NT2/D1 (cell line): ENCODE results near the gene TOMM20.

Experiments
- DNase-seq: peaks from one replicate; pipeline ENCODE4 v3.0.0-alpha.2; 2011; ENCODE audit warnings: low read depth, low spot score
- H3K27me3 ChIP-seq: 2 replicates; pipeline ENCODE4 v1.6.0; 2011; ENCODE audit warnings: mild to moderate bottlenecking; ENCODE audit not compliant: insufficient read length, insufficient read depth
- H3K36me3 ChIP-seq: 2 replicates; pipeline ENCODE4 v1.6.1; 2011; ENCODE audit warnings: mild to moderate bottlenecking, low read length, mixed read lengths; ENCODE audit not compliant: insufficient read depth, insufficient read length
- H3K4me1 ChIP-seq: 2 replicates; pipeline ENCODE4 v1.5.1; 2011; ENCODE audit not compliant: insufficient read depth, insufficient read length
- H3K4me3 ChIP-seq: 2 replicates; pipeline ENCODE4 v1.5.1; 2011; ENCODE audit warnings: low read depth; ENCODE audit not compliant: insufficient read length
- H3K9ac ChIP-seq: 2 replicates; pipeline ENCODE4 v1.6.0; 2011; ENCODE audit warnings: low read depth; ENCODE audit not compliant: insufficient read length
- H3K9me3 ChIP-seq: 2 replicates; pipeline ENCODE4 v1.5.1; 2011; ENCODE audit warnings: mild to moderate bottlenecking, low read length; ENCODE audit not compliant: insufficient read depth
- SUZ12 ChIP-seq: IDR thresholded peaks from 2 replicates; pipeline ENCODE4 v1.6.1; 2011; ENCODE audit not compliant: insufficient read length, insufficient read depth; ENCODE audit errors: extremely low read depth
- YY1 ChIP-seq: IDR thresholded peaks from 2 replicates; pipeline ENCODE4 v1.6.1; 2011; ENCODE audit not compliant: insufficient read length, insufficient read depth
- ZNF274 ChIP-seq: IDR thresholded peaks from 2 replicates; pipeline ENCODE4 v1.6.1; 2011; ENCODE audit warnings: mild to moderate bottlenecking, low read depth, low read length

The TOMM20 gene

DNA sequence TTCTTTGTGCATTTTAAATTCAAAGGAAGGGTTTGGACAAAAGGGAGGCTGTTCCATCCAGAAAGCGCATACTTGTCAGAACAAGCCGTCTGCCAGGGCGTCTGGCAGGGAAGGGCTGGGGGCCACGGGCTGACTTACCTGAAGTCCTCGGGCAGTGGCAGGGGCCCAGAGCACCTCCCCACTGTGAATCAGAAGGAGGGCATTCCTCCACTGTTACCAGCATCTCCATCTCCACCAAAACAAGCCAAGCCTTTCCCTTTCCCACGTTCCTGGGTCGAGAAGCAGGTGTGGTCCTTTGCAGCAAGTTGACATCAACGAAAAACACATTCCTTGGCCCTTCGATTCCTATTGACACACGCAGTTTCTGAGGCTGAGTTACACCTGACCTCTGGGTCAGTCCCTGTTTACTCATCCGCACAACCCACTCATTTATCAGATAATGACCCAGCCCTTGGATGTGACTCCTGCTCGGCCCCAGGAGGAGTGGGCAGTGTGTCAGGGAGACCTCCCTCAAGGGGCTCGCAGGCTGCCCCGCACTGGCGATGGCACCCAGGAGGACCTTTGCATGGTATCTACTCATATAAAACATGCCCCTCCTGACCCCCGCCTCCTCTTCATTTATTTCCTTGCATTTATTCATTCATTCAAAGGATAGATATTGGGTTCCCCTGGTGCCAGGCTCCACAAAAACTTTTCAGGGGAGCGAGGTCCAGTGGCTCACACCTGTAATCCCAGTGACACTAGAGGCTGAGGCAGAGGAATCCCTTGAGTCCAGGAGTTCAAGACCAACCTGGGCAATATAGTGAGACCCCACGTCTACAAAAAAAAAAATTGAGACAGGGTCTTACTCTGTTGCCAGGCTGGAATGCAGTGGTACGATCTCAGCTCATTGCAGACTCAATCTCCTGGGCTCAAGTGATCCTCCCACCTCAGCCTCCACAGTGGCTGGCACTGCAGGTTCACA is 60.2 kb downstream of the TOMM20 start:
- no peak for DNase-seq
- Histone ChIP-seq H3K9ac (no peak overlapping the region), H3K4me1 (peaks cover 14% of the 10 kb centered on the region), H3K4me3 (no peak overlapping the region), H3K9me3 (no peaks in the 10 kb centered on the region), H3K36me3 (no peaks in the 10 kb centered on the region), H3K27me3 (no peaks in the 10 kb centered on the region)
- TF ChIP-seq SUZ12 (no peak), ZNF274 (no peak), YY1 (no peak)

GRCh38 chr1:235067396-235068157 is 61.1 kb downstream of the TOMM20 start:
- no peaks in the 10 kb centered on the region for H3K9me3 ChIP-seq
- H3K9ac ChIP-seq, result no peak overlapping the region
- H3K4me3 ChIP-seq, result no peak overlapping the region
- no peaks in the 10 kb centered on the region for H3K36me3 ChIP-seq
- H3K27me3 ChIP-seq, result no peaks in the 10 kb centered on the region
- peaks cover 16% of the 10 kb centered on the region for H3K4me1 ChIP-seq
- TF ChIP-seq SUZ12, result no peak
- no peak for DNase-seq

DNA sequence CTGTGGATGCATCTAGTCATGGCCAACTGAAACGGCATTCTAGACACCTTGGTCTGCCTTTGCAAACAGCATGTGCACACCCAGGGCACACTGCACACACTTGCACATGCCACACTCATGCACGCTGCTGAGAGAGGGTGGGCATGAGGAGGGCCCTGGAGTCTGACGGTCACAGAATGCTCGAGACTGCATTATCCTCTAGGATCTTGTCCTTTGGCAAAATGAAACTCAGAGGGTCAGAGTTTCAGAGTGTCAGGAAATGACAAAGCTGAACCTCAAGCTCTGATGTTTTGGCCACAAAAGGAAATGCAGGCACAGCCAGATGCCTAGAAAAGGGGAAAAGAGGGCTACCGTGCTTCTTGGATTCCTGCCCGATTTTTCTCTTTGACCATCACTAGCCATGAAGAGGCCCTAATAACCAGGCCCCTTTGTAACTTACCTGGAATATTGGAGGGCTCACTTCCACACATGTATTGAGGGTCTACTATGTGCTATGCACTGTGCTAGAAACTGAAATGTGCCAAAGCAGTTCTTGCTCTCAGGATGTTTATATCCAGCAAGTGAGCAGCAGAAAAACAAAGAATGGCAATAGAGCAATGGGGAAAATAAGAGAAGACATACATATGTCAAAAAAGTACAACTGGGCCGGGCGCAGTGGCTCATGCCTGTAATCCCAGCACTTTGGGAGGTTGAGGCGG is 65.4 kb downstream of the TOMM20 start:
- Histone ChIP-seq H3K9me3 (no peaks in the 10 kb centered on the region), H3K9ac (no peak overlapping the region), H3K4me1 (peaks cover 24% of the 10 kb centered on the region), H3K27me3 (no peaks in the 10 kb centered on the region), H3K36me3 (no peaks in the 10 kb centered on the region), H3K4me3 (no peak overlapping the region)
- TF ChIP-seq SUZ12 (no peak), YY1 (no peak), ZNF274 (no peak)
- no peak for DNase-seq

DNA sequence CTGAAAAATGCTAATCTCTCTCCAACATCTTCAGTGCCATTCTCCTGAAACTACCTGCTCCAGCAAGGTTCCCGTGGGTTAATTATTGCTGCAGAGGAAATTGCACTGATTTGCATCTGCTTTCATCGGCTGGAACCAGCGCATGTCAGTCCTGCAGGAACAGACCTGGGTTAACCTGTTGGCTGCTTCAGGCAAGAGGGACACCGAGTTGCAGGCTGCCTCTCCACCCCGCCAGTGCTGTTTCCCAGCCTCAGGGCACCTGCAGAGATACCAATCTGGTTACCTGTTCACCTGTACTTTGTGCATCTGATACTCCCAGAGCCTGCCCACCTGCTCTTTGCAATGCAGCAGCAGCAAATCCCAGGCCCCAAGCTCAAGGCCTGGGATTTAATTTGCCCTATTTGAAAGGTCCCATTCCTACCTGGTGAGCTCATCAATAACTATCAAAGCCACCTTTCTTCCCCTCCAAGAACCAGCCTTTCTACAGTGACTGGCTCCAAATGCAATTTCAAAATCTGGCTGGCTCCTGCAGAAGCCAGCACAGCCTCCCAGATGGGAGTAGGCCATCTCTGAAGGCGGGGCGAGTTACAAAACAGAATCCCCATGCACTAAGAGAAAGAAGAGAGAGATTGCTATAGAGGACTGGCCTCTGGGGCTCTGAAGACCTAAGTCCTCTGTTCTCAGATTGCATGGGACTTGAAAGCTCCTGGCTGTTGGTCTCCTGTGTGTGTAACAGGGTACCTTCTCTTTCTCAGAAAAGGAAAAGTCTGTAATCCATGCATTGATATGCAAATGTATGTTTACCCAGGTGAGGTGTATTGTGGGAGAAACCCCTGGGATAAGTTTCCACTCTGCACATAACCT is 67.8 kb downstream of the TOMM20 start:
- peak; percentile 77 for DNase-seq
- Histone ChIP-seq H3K27me3 (no peaks in the 10 kb centered on the region), H3K4me3 (no peak overlapping the region), H3K4me1 (peaks cover 13% of the 10 kb centered on the region), H3K9ac (no peak overlapping the region), H3K36me3 (no peaks in the 10 kb centered on the region), H3K9me3 (no peaks in the 10 kb centered on the region)
- TF ChIP-seq YY1 (no peak), SUZ12 (no peak), ZNF274 (no peak)
